GM21576 (cell line): ENCODE results near the gene SLC26A1.
"Not testable (repeated sequence)": the region's sequence is repeated elsewhere in the genome, so short reads cannot be mapped to it uniquely, and the experiment has no call there.

ENCODE experiments used
- ATAC-seq: cut with Tn5 transposase; IDR thresholded peaks from one replicate; pipeline ENCODE4 v1.9.1; 2021; ENCODE audit warnings: mild to moderate bottlenecking, moderate library complexity; ENCODE audit not compliant: unreplicated experiment

The SLC26A1 gene

GRCh38 chr4:999882-1000425 lies 6.8 kb upstream of the SLC26A1 start:
- ATAC-seq: no peak

- not testable (repeated sequence) for ATAC-seq
These were observed 6.1 kb upstream of the SLC26A1 start for GRCh38 chr4:999240-999863.

DNA sequence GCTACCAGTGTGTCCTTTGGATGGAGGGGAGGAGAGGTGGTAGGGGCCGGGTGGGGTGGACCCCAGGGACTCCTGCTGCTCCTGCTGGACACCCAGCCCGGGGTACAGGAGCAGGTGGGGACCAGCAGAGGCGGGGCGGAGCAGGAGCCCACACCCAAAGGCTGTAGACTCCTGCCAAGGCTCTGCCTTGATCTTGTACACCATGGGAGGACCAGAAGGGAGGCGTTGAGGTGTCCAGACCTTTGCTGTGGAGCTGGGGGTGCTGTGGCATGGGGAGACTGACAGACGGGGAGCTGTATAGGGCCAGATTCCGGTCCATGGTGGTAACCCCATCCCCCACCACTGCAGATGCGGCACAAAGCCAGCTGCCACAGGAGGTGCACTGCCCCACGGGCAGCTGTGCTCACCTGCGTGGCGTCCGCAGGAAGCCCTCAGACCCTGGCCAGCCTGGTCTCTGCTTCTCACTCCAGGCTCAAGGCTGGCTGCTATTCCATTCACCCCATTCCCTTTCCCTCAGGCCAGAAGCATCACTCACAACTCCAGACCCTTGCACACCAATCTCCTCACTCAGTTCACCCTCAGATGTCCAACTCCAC lies 5.0 kb upstream of the SLC26A1 start:
- ATAC-seq: no peak

- no peak for ATAC-seq
These were observed 4.3 kb upstream of the SLC26A1 start for GRCh38 chr4:997375-998071.

- ATAC-seq: no peak
These were observed 3.8 kb upstream of the SLC26A1 start for GRCh38 chr4:996997-997374.

DNA sequence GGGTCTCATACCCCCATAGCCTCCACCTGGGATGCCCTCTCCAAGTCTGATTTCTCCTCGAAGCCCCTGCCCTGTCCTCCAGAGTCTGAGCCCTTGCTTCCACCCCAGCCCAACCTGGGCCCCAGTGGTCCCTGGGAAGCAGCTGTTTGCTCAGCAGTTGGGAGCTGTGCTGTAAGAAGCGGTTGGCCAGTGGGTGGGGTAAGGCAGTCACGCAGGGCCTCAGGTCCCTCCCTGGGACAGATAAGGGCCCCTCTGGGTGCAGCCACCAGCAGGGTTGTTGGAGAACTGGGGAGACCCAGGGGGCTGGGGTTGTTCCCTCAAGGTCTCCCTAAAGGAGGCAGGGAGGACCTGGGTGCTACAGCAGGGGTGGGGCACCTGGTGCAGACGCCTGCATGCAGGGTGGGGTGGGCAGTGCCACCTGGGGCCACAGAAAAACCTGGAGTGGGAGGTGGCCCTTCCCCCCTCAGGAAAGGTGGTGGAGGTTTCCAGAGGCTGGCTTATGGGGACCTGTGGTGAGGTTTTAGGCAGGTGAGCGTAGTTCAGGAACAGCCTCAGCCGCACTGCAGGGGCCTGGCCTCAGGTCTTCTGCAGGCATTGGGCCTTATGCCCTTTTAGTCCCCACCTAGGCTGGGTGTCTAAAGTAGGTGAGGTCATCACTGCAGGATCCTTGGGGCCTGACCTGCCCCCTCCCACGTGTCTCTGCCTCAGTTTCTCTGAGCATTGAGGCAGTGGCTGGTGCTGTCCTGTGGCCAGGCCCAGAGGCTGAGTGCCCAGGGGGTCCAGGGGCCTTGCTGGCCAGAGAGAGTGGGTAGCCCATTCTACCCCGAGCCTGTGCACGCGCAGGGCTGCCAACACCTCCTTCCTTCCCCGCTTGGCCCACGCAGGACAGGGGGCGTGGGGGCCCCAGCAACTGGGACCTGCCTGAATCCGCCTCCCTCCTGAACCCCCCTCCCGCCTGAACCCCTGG lies 3.1 kb upstream of the SLC26A1 start:
- ATAC-seq: no peak

- ATAC-seq: no peak
These were observed 2.3 kb upstream of the SLC26A1 start for GRCh38 chr4:995311-996026.

- ATAC-seq: no peak
These were observed 700 bp downstream of the SLC26A1 start for GRCh38 chr4:992297-993110.

DNA sequence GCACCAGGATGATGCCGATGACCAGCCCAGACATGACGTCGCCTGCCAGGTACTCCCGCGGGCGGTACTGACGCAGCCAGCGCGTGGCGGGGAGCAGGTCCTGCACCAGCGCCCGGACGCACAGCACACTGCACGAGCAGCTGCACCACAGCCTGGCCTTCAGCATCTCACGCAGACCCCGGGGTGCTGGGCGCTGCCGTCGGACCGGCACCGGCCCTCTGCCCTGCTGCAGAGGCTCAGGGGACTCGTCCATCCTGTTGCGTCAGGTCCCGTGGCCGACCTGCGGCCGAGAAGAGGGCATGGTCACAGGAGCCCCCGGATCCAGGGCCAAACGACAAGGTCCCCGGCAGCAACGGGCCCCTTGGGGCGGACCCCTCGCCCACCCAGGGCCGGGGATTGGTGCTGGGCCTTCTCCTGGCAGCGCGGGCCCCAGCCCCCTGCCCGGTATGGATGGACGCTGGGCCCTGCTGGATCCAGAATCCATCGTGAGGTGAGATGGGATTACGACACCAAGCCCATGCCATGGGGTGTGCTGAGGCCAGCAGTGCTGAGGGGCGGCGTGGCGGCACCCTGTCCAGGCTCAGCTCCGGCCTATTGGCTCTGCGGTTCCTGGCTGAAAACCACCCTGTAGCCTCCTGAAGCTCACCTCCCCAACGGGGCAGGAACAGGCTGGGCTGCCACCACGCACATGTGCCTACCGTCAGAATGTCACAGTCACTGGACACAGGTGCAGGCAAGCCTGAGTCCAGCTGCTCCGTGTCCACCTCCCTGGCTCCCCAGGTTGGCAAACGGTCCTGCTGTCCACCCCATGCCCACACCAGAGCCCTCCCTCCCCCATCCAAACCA lies 1.5 kb downstream of the SLC26A1 start:
- ATAC-seq: no peak

DNA sequence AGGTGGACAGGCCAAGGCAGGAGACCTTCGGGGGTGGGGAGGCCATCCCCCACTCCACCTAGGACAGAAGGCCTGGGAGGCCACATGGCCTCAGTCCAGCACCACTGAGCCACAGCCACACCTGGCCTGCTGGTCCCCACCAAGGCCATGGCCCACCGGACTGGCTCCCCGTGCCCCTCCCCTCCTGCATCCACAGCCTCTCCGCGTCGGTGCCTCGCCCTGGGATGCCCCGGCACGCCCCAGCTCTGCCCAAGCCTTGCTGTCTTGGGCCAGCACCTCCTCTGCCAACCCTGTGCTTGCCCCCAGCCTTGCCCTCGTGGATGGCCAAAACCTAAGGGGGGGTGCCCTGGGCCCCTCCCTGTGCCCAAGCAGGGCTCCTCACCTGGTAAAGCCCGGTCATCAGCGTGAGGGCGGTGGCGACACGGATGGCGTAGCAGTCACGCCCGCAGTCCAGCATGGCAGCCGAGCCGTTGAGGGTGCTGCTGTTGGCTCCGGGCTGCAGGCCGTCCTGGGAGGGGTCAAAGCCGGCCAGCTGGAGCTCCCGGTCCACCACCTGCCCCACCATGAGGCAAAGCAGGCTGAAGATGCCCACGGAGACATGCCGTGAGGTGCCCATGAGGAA lies 2.3 kb downstream of the SLC26A1 start:
- no peak for ATAC-seq

DNA sequence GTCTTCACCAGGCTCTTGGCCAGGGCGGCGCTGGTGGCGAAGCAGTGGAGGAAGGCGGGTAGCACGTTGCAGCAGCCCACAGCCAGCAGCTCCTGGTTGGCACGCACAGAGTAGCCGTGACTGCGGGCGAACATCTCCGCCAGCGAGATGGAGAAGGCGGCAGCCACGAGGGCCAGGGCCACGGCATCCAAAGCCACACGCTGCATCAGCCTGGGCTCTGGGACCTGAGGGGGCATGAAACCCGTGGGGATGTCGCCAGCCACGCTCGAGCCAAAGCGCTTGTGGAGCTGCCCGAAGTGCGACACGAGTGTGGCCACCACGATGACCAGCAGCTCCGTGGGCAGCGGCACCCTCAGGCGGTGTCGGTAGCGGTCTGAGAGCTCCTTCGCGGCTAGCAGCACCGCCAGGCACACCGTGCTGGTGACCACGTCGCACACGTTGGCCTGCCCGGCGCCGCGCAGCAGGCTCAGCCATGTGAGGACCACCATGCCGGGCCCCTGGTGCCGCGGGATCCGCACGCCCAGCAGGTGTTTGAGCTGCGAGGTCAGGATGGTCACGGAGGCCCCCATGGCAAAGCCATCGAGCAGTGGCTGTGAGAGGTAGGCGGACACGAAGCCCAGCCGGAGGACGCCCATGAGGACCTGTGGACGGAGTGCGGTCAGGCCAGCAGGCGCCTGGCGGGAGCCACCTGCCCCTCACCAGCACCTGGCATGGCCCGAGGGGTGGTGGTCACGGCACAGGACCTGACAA lies 3.3 kb downstream of the SLC26A1 start:
- ATAC-seq: no peak

DNA sequence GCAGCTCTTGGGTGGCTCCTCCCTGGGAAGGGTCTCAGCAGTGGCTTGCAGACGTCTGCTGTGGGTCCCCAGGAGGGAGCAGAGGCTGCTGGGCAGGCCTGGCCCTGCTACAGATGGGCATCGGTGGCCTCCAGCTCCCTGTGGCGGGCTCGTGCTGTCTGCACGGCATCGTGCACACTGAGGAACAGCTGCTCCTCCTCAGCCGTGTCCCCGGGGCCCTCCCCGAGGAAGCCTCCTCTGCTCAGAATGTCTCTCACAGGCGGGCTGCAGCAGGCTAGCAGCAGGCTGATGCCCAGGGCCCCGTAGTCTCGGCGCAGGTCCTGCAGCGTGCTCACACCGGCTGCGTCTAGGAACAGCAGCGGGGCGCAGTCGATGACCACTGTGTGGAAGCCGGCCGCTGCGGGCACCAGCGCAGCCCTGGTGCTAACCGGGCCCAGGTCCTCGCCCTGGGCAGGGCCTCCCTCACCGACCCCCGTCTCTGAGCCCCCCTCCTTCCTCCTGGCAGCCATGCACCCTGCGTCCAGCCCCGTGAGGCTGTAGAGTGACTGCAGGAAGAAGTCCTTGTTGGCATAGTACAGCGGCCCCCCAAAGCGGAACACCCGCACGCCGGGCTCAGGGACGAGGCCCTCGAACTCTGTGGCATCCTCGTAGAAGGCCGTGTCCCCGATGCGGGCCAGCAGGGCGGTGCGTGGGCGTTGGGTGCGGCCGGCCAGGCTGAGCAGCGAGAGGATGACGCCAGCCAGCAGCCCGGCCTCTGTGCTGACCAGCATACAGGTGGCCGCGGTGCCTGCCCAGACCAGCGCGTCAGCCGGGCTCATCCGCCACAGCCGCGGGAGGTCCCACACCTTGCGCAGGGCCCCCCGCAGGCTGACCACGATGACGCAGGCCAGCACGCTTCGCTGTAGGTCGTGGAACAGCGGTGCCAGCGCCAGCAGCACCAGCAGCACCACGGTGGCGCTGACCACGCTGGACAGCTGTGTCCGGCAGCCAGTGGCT lies 4.2 kb downstream of the SLC26A1 start:
- no peak for ATAC-seq

GRCh38 chr4:987624-988513 lies 5.3 kb downstream of the SLC26A1 start:
- ATAC-seq: no peak

DNA sequence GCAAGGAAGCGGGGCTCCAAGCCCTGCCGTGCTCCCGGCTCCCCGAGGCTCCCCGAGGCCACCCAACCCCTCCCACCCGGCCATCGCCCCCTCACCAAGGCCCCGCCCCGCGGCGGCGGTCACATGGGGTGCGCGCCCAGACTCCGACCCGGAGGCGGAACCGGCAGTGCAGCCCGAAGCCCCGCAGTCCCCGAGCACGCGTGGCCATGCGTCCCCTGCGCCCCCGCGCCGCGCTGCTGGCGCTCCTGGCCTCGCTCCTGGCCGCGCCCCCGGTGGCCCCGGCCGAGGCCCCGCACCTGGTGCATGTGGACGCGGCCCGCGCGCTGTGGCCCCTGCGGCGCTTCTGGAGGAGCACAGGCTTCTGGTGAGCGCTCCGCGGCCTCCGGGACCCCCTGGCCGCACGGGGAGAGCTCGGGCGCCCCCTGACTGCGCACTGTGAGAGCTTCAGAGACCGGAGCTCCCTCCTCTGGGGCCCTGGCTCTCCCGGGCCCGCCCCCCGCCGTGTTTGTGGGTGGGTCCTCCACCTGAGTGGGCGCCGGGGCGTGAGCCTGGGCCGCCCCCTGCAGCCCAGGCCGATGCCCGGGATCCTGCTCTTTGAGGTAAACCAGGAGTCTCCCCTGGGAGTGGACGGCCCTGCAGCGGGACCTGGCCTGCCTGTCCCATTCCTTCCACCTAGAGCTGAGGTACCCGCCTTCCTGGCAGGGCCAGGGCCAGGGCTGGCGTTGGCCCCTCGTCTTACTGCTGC lies 6.2 kb downstream of the SLC26A1 start, which contains the start of gene IDUA:
TSS of gene IDUA (plus strand) at position 166 of the 745 bp plus-strand sequence. CDS start at position 207, 41 bp downstream.
- peak; percentile 64 for ATAC-seq
